GM12892 (cell line): ENCODE data around the gene ASXL2.
"Not testable (repeated sequence)": the region's sequence is repeated elsewhere in the genome, so short reads cannot be mapped to it uniquely, and the experiment has no call there.

Experiments
- DNase-seq: peaks from one replicate; pipeline ENCODE4 v3.0.0; 2011; ENCODE audit not compliant: insufficient read length
- FAIRE-seq: peaks from 2 replicates; lab custom pipeline; 2011; peaks lifted over from hg19 to GRCh38; lab: Jason Lieb, UNC
- POLR2A ChIP-seq: IDR thresholded peaks from 2 replicates; pipeline ENCODE4 v1.6.1; 2011; ENCODE audit warnings: low read depth, low read length, control low read depth
- POLR2AphosphoS5 ChIP-seq: IDR thresholded peaks from 2 replicates; pipeline ENCODE4 v1.6.1; 2011; ENCODE audit warnings: low read depth, low read length, control low read depth
- TAF1 ChIP-seq: IDR thresholded peaks from 2 replicates; pipeline ENCODE4 v1.6.1; 2011; ENCODE audit warnings: low read depth, mild to moderate bottlenecking, control low read depth, low read length, borderline replicate concordance

Gene ASXL2

GRCh38 chr2:25877431-25878360, 591 bp downstream of the ASXL2 start:
- DNase-seq: peak; percentile 46
- TF ChIP-seq TAF1 (no peak), POLR2AphosphoS5 (no peak), POLR2A (no peak)
- peak; percentile 85 for FAIRE-seq

GRCh38 chr2:25872134-25872533, 6.2 kb downstream of the ASXL2 start:
- TF ChIP-seq POLR2A: no peak
- TF ChIP-seq TAF1: no peak
- TF ChIP-seq POLR2AphosphoS5: no peak
- DNase-seq (no peak), FAIRE-seq (no peak)

GRCh38 chr2:25867396-25868003, 10.8 kb downstream of the ASXL2 start:
- TF ChIP-seq POLR2AphosphoS5 (no peak), POLR2A (no peak), TAF1 (no peak)
- no peak for FAIRE-seq
- DNase-seq: no peak

DNA sequence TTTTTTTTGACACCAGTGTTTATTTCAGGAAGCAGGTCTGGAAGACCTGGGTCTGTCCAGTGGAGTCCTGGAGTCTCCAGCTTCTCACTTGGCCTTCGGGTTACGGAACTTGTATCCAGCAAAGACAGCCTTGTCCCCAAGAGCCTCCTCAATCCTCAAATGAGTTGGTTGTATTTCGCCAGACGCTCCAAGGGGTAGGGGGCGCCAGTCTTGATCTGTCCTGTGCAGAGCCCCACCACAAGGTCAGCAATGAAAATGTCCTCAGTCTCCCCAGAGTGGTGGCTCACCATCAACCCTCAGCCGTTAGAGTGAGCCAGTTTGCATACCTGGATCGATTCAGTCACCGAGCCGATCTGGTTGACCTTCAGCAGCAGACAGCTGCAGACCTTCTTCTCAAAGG, 21.9 kb downstream of the ASXL2 start:
- FAIRE-seq: no peak
- DNase-seq: no peak
- TF ChIP-seq POLR2A (no peak), TAF1 (no peak), POLR2AphosphoS5 (no peak)

- TF ChIP-seq POLR2A: no peak
- no peak for TF ChIP-seq POLR2AphosphoS5
- TF ChIP-seq TAF1: no peak
- FAIRE-seq (no peak), DNase-seq (no peak)
These were observed 23.2 kb downstream of the ASXL2 start for GRCh38 chr2:25855065-25855464.

- TF ChIP-seq POLR2A: no peak
- TF ChIP-seq TAF1: no peak
- TF ChIP-seq POLR2AphosphoS5: no peak
- DNase-seq (no peak), FAIRE-seq (no peak)
These were observed 23.7 kb downstream of the ASXL2 start for GRCh38 chr2:25854613-25855012.

DNA sequence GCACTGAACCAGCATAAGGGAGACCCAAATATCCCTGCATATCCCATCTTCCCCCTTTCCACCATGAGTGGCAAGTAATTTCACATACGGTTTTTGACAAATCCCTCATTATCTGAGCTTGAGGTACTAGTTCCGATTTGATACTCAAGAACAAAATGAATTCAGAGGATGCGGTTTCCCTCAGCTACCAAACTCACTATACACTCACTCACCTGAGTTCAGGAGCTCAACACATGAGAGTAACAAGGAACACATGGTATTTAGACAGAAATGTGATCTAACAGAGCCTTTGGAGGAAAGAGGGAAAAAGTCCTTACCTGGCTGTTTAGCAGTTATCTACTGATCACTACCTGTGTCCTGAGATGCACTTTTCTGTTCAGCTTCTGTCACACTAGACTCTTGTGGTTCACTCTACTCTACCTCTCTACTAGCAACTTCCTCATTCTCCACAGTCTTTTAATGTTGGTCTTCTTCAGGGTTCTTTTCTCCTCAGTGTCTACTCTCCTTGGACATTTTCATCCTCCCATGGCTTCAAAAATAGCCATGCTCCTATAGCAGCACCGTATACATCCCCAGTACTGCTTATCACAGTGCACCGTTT, 25.1 kb downstream of the ASXL2 start:
- DNase-seq (no peak), FAIRE-seq (no peak)
- no peak for TF ChIP-seq POLR2A
- no peak for TF ChIP-seq TAF1
- TF ChIP-seq POLR2AphosphoS5: no peak

GRCh38 chr2:25851740-25852503, 26.4 kb downstream of the ASXL2 start:
- TF ChIP-seq TAF1: no peak
- TF ChIP-seq POLR2A: no peak
- TF ChIP-seq POLR2AphosphoS5: no peak
- FAIRE-seq (peak; percentile 92), DNase-seq (peak; percentile 21)

- DNase-seq, FAIRE-seq: not testable (repeated sequence)
These were observed 27.9 kb downstream of the ASXL2 start for GRCh38 chr2:25850400-25850799.

DNA sequence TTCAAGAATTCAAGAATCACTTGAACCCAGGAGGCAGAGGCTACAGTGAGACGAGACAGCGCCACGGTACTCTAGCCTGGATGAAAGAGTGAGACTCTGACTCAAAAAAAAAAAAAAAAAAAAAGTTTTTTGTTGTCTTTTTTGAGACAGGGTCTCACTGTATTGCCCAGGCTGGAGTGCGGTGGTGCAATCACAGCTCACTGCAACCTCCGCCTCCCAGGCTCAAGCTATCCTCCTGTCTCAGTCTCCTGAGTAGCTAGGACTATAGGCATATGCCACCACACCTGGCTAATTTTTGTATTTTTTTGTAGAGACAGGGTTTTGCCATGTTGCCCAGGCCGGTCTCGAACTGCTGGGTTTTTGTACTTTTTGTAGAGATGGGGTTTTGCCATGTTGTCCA, 28.9 kb downstream of the ASXL2 start:
- DNase-seq: not testable (repeated sequence)

GRCh38 chr2:25845843-25846505, 32.3 kb downstream of the ASXL2 start:
- no peak for DNase-seq
- TF ChIP-seq POLR2A: no peak
- TF ChIP-seq TAF1: no peak
- no peak for TF ChIP-seq POLR2AphosphoS5
- FAIRE-seq: no peak

More for the DNA sequence above, 28.9 kb downstream of the ASXL2 start:
- FAIRE-seq: not testable (repeated sequence)
